H1 (cell line): ENCODE measurements around the gene CISD2. TPM values are rescaled to one million over a fixed set of nuclear protein-coding genes. Genes with fewer than 3 reads are reported as not detected.
A peak's percentile ranks its signal among the peaks of the same experiment; 100 is the strongest.

Experiments used
- CTCF ChIA-PET: fragments of 300-600 bp; sonication (Branson Sonifier 250); formaldehyde crosslinking; loops from one replicate; lab custom pipeline; 2021; ENCODE audit not compliant: partially characterized antibody; lab: Charles Lee
- POLR2A ChIA-PET: fragments of 300-600 bp; sonication (Branson Sonifier 250); formaldehyde crosslinking; loops from one replicate; lab custom pipeline; 2021; ENCODE audit warnings: inconsistent platforms; ENCODE audit not compliant: partially characterized antibody; lab: Charles Lee
- DNase-seq, 2 experiments: peaks; one replicate each; pipeline versions ENCODE4 v3.0.0 to v3.0.0-alpha.2; 2010 to 2022; ENCODE audit warnings: low spot score in 2 of 2, low read depth in 1 of 2, mixed read lengths in 1 of 2
- FAIRE-seq: peaks from 2 replicates; lab custom pipeline; 2011; peaks lifted over from hg19 to GRCh38; lab: Jason Lieb, UNC
- H2AFZ ChIP-seq: 2 replicates; pipeline ENCODE4 v1.8.1; 2012; ENCODE audit warnings: low read length, inconsistent platforms
- H2AK5ac ChIP-seq: 2 replicates; pipeline ENCODE4 v1.6.1; 2013; ENCODE audit warnings: low read depth, low read length
- H2BK120ac ChIP-seq: replicated peaks from 2 replicates; pipeline ENCODE3; 2013; ENCODE audit warnings: low read depth, low read length, inconsistent platforms
- H2BK12ac ChIP-seq: 2 replicates; pipeline ENCODE4 v1.6.1; 2013; ENCODE audit warnings: low read depth, low read length
- H2BK15ac ChIP-seq: 2 replicates; pipeline ENCODE4 v1.6.1; 2013; ENCODE audit warnings: low read length
- H2BK20ac ChIP-seq: 2 replicates; pipeline ENCODE4 v1.6.1; 2013; ENCODE audit warnings: low read length
- H2BK5ac ChIP-seq: 2 replicates; pipeline ENCODE4 v1.6.1; 2013; ENCODE audit warnings: low read depth, low read length
- H3K14ac ChIP-seq: 2 replicates; pipeline ENCODE4 v1.6.1; 2013; ENCODE audit warnings: inconsistent platforms; ENCODE audit not compliant: insufficient read length
- H3K18ac ChIP-seq: 2 replicates; pipeline ENCODE4 v1.6.1; 2013; ENCODE audit warnings: low read length; ENCODE audit errors: extremely low read depth
- H3K23ac ChIP-seq: 2 replicates; pipeline ENCODE4 v1.6.1; 2013; ENCODE audit warnings: inconsistent platforms; ENCODE audit not compliant: insufficient read length
- H3K23me2 ChIP-seq: 2 replicates; pipeline ENCODE4 v1.6.1; 2013; ENCODE audit warnings: low read depth, low read length
- H3K27ac ChIP-seq: 2 replicates; pipeline ENCODE4 v1.6.1; 2011; ENCODE audit warnings: low read depth, low read length, inconsistent platforms
- H3K27me3 ChIP-seq, 4 experiments: replicated peaks in 1 of 4; 1 replicate in 1 of 4; 2 replicates in 3 of 4; pipeline versions ENCODE4 v1.6.1 to v1.8.1; 2011 to 2013; ENCODE audit warnings: low read length in 3 of 4, mild to moderate bottlenecking in 3 of 4, inconsistent platforms in 2 of 4, mixed read lengths in 2 of 4, moderate library complexity in 1 of 4; ENCODE audit not compliant: control insufficient read depth in 3 of 4, insufficient read depth in 3 of 4; ENCODE audit errors: extremely low read depth in 1 of 4
- H3K36me3 ChIP-seq, 4 experiments: 2 replicates each; pipeline versions ENCODE4 v1.6.1 to v1.8.1; 2011 to 2013; ENCODE audit warnings: mild to moderate bottlenecking in 4 of 4, low read length in 3 of 4, moderate library complexity in 2 of 4, control low read depth in 1 of 4, inconsistent platforms in 1 of 4; ENCODE audit not compliant: insufficient read depth in 4 of 4, control insufficient read depth in 2 of 4
- H3K4ac ChIP-seq: replicated peaks from 2 replicates; pipeline ENCODE3; 2013; ENCODE audit warnings: low read length, low read depth, mixed read lengths, inconsistent platforms; ENCODE audit not compliant: insufficient read length
- H3K4me1 ChIP-seq, 4 experiments: replicated peaks in 1 of 4; 1 replicate in 1 of 4; 2 replicates in 3 of 4; pipeline versions ENCODE4 v1.6.1 to v1.8.1; 2011 to 2013; ENCODE audit warnings: low read length in 3 of 4, inconsistent platforms in 2 of 4, mixed read lengths in 1 of 4; ENCODE audit not compliant: insufficient read depth in 4 of 4, control insufficient read depth in 3 of 4
- H3K4me2 ChIP-seq, 2 experiments: 2 replicates each; pipeline versions ENCODE4 v1.6.1 to v1.8.1; 2011 to 2013; ENCODE audit warnings: low read depth in 2 of 2, low read length in 2 of 2, control low read depth in 1 of 2, inconsistent platforms in 1 of 2, mild to moderate bottlenecking in 1 of 2; ENCODE audit not compliant: insufficient read depth in 1 of 2
- H3K4me3 ChIP-seq, 4 experiments: fragments of 200-600, 300-600 bp in 1 of 4; sonication (generic), shearing (Covaris generic), sonication (Bioruptor Twin) in 1 of 4; 2 replicates each; pipeline versions ENCODE4 v1.5.1 to v1.8.1; 2011 to 2016; ENCODE audit warnings: low read length in 4 of 4, low read depth in 3 of 4, control low read depth in 2 of 4, inconsistent platforms in 2 of 4, mild to moderate bottlenecking in 2 of 4, mixed read lengths in 1 of 4, moderate library complexity in 1 of 4; ENCODE audit not compliant: insufficient read depth in 2 of 4; ENCODE audit errors: extremely low read depth in 1 of 4
- H3K56ac ChIP-seq: replicated peaks from 2 replicates; pipeline ENCODE3; 2013; ENCODE audit warnings: low read depth, mild to moderate bottlenecking, mixed read lengths, low read length, inconsistent platforms; ENCODE audit not compliant: insufficient read length
- H3K79me1 ChIP-seq: 2 replicates; pipeline ENCODE4 v1.6.1; 2013; ENCODE audit warnings: low read depth, low read length, control low read depth
- H3K79me2 ChIP-seq, 2 experiments: 2 replicates each; pipeline versions ENCODE4 v1.6.1 to v1.8.1; 2012 to 2013; ENCODE audit warnings: low read length in 2 of 2, mild to moderate bottlenecking in 2 of 2, inconsistent platforms in 1 of 2; ENCODE audit not compliant: insufficient read depth in 2 of 2, control insufficient read depth in 1 of 2
- H3K9ac ChIP-seq, 4 experiments: replicated peaks in 1 of 4; 1 replicate in 1 of 4; 2 replicates in 3 of 4; pipeline versions ENCODE4 v1.6.1 to v1.8.1; 2011 to 2013; ENCODE audit warnings: low read depth in 3 of 4, low read length in 3 of 4, control low read depth in 2 of 4, mild to moderate bottlenecking in 2 of 4, moderate library complexity in 2 of 4, inconsistent platforms in 1 of 4; ENCODE audit errors: extremely low read depth in 1 of 4
- H3K9me3 ChIP-seq, 2 experiments: 2 replicates each; pipeline versions ENCODE4 v1.6.1 to v1.8.1; 2012 to 2013; ENCODE audit warnings: mild to moderate bottlenecking in 2 of 2, moderate library complexity in 2 of 2, control low read depth in 1 of 2, inconsistent platforms in 1 of 2, low read depth in 1 of 2, low read length in 1 of 2, mixed read lengths in 1 of 2; ENCODE audit not compliant: insufficient read depth in 2 of 2
- H4K20me1 ChIP-seq, 2 experiments: replicated peaks in 1 of 2; 2 replicates each; pipeline versions ENCODE3 to v1.8.1; 2011 to 2013; ENCODE audit warnings: inconsistent platforms in 2 of 2, low read length in 2 of 2, mild to moderate bottlenecking in 1 of 2; ENCODE audit not compliant: insufficient read depth in 2 of 2, control insufficient read depth in 1 of 2
- H4K5ac ChIP-seq: 2 replicates; pipeline ENCODE4 v1.6.1; 2013; ENCODE audit warnings: low read length, low read depth, mixed read lengths, inconsistent platforms; ENCODE audit not compliant: insufficient read length
- H4K8ac ChIP-seq: 2 replicates; pipeline ENCODE4 v1.8.0; 2013; ENCODE audit warnings: mild to moderate bottlenecking, moderate library complexity, low read length, inconsistent platforms; ENCODE audit not compliant: insufficient read depth; ENCODE audit errors: extremely low read depth
- H4K91ac ChIP-seq: replicated peaks from 2 replicates; pipeline ENCODE3; 2013; ENCODE audit warnings: low read length, mixed read lengths, inconsistent platforms; ENCODE audit not compliant: insufficient read length
- CBX5 ChIP-seq: fragments of 300-800, 300-1000 bp; sonication (generic); IDR thresholded peaks from 2 replicates; pipeline ENCODE4 v1.7.1; 2016; ENCODE audit warnings: antibody characterized with exemption, low read length, low read depth
- CEBPB ChIP-seq: IDR thresholded peaks from 2 replicates; pipeline ENCODE4 v1.6.1; 2012; ENCODE audit warnings: low read depth, low read length
- GABPA ChIP-seq: IDR thresholded peaks from 2 replicates; pipeline ENCODE4 v1.6.1; 2011; ENCODE audit warnings: mild to moderate bottlenecking, low read length, moderate library complexity, borderline replicate concordance; ENCODE audit not compliant: insufficient read depth
- GTF2F1 ChIP-seq: IDR thresholded peaks from 2 replicates; pipeline ENCODE4 v1.6.1; 2012; ENCODE audit warnings: low read depth, low read length, improper control_type of control experiment, borderline replicate concordance
- KDM4A ChIP-seq: IDR thresholded peaks from one replicate; pipeline ENCODE4 v1.7.1; 2012; ENCODE audit warnings: low read depth, mild to moderate bottlenecking, moderate library complexity, low read length, inconsistent platforms; ENCODE audit not compliant: severe bottlenecking
- NANOG ChIP-seq: IDR thresholded peaks from 2 replicates; pipeline ENCODE4 v1.6.1; 2011; ENCODE audit warnings: low read length, low read depth, mild to moderate bottlenecking, inconsistent platforms; ENCODE audit not compliant: insufficient read depth, poor library complexity, severe bottlenecking
- PHF8 ChIP-seq: fragments of 200-600 bp; sonication (generic); conservative IDR thresholded peaks from 2 replicates; pipeline ENCODE4 v1.7.1; 2012; ENCODE audit warnings: low read depth, mild to moderate bottlenecking, inconsistent platforms, low read length, moderate library complexity
- SIX5 ChIP-seq: IDR thresholded peaks from 2 replicates; pipeline ENCODE4 v1.6.1; 2011; ENCODE audit warnings: mild to moderate bottlenecking, low read depth, low read length
- SP4 ChIP-seq: IDR thresholded peaks from 2 replicates; pipeline ENCODE4 v1.6.1; 2012; ENCODE audit warnings: low read length, inconsistent platforms
- SRF ChIP-seq: IDR thresholded peaks from 2 replicates; pipeline ENCODE4 v1.6.1; 2011; ENCODE audit warnings: mild to moderate bottlenecking, low read depth, low read length, moderate library complexity
- SUZ12 ChIP-seq: fragments of 200-600 bp; sonication (generic); IDR thresholded peaks from 2 replicates; pipeline ENCODE4 v1.6.1; 2012; ENCODE audit warnings: mild to moderate bottlenecking, inconsistent platforms, low read length, moderate library complexity, mixed read lengths
- YY1 ChIP-seq: IDR thresholded peaks from 2 replicates; pipeline ENCODE4 v1.6.1; 2011; ENCODE audit warnings: low read depth, mild to moderate bottlenecking, low read length
- WGBS, 2 experiments: shearing (Covaris generic) in 1 of 2; methylation state at CpG; one replicate each; pipeline versions ENCODE4 v1.1.6 to v1.1.7; 2013 to 2015; ENCODE audit warnings: low lambda C conversion rate in 2 of 2, mixed read lengths in 2 of 2, inconsistent platforms in 1 of 2, low coverage in 1 of 2, missing lambda C conversion rate in 1 of 2; ENCODE audit not compliant: insufficient replicate concordance in 2 of 2, insufficient coverage in 1 of 2, insufficient read length in 1 of 2; ENCODE audit errors: extremely low coverage in 1 of 2, missing lambda C conversion rate in 1 of 2; 5-methylcytosine and 5-hydroxymethylcytosine counted together
- polyA plus RNA-seq, 7 experiments: library from polyadenylated mRNA; depleted of rRNA in 3 of 7; stranded (reverse) in 5 of 7; unstranded in 2 of 7; fragments of >200 nt in 5 of 7; fragments of 200-250 nt in 2 of 7; gene quantifications; 1 replicate in 5 of 7; 2 replicates in 1 of 7; 4 replicates in 1 of 7; pipeline versions ENCODE4 v1.2.1 to v1.2.3, GENCODE V29; 2011 to 2013; ENCODE audit warnings: missing spikeins in 2 of 7, mixed read lengths in 2 of 7
- total RNA-seq: library from RNA; stranded (reverse); fragmentation: NEBNext Ultra II Directional; extraction: Animal tissue kit (Norgen Biotek cat#: 25700); gene quantifications from 2 replicates; pipeline ENCODE4 v1.2.1, GENCODE V29; 2021

CISD2 gene
- total and polyA plus RNA-seq, 2 of the 8 experiments (the other 6 are each of a cell fraction or from before 2014, with no cell fraction given) = 23.7 to 48.3 TPM

- Histone ChIP-seq H3K79me1 (no peaks in the 10 kb centered on the region), H2BK12ac (no peak overlapping the region), H4K8ac (no peak overlapping the region), H3K23me2 (no peaks in the 10 kb centered on the region), H3K36me3 (peaks cover 0 to 29% (median 0%) of the 10 kb centered on the region in 4 experiments; a peak in 3 of 8 replicates), H4K5ac (no peak overlapping the region), H2BK15ac (no peak overlapping the region), H4K20me1 (peaks cover 28 to 48% of the 10 kb centered on the region in 2 experiments), H3K9ac (no peak overlapping the region), H3K4me2 (peak overlapping the region in 1 of 2 experiments; percentile 31; a peak in 3 of 4 replicates), H3K4me1 (peaks cover 0 to 17% (median 6%) of the 10 kb centered on the region in 4 experiments; a peak in 5 of 7 replicates), H3K18ac (no peak overlapping the region), H3K56ac (no peak overlapping the region), H3K23ac (no peak overlapping the region), H2BK20ac (no peak overlapping the region), H3K4ac (no peak overlapping the region), H2BK120ac (no peak overlapping the region), H2BK5ac (no peak overlapping the region), H4K91ac (no peak overlapping the region), H3K79me2 (peaks cover 85 to 100% of the 10 kb centered on the region in 2 experiments), H2AK5ac (no peak overlapping the region), H3K4me3 (peak overlapping the region in 1 of 4 experiments; percentile 14; a peak in 1 of 8 replicates), H2AFZ (no peak overlapping the region), H3K27me3 (no peaks in the 10 kb centered on the region), H3K9me3 (no peaks in the 10 kb centered on the region), H3K27ac (no peak overlapping the region), H3K14ac (no peak overlapping the region)
- POLR2A ChIA-PET = interaction anchor here (0.6 to 11.9 kb wide), 7 partner anchors 5 to 1671 kb away, joined by 3 to 162 read pairs (median 4); partner anchors contain the start of genes CISD2, MANBA and UBE2D3
- WGBS, 2 experiments = 92% methylated on average over 8 of the region's 8 CpGs; no CpG with 5 or more reads in 1 of the 2 experiments
- FAIRE-seq (peak; percentile 19), DNase-seq (no peak)
- CTCF ChIA-PET = no interaction called here
- TF ChIP-seq SP4 (no peak), KDM4A (no peak), SIX5 (no peak), YY1 (no peak), GTF2F1 (no peak), SUZ12 (no peak), GABPA (no peak), NANOG (no peak), CEBPB (no peak), CBX5 (no peak), PHF8 (no peak), SRF (no peak)
Measured at GRCh38 chr4:102819588-102820365, 49.0 kb upstream of the CISD2 start.
